Measurements from ENCODE around the gene LAMA1.

LAMA1 gene

DNA sequence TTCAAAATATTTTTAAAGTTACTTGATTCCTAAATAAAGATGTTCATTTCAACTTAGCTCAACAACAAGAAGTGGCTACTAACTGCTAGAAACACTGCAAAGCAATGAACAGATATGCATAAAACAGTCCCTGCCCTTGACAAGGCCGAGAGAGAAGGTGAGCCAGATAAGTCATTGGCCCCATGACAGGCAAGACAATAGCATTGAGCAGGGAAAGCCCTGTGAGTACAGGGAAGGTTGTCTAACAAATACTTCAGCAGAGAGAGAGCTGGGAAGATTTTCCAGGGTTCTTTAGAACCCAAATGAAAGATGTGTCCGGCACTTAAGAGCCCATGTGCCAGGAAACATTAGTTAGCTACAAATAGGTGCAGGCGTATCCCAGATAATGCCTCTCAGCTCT lies 4.7 kb downstream of the LAMA1 start:
- no peak for DNase-seq (ENCODE audit: low spot score)

- no peak for DNase-seq (ENCODE audit: low spot score)
Measured at GRCh38 chr18:7111134-7111533, 6.5 kb downstream of the LAMA1 start.

DNA sequence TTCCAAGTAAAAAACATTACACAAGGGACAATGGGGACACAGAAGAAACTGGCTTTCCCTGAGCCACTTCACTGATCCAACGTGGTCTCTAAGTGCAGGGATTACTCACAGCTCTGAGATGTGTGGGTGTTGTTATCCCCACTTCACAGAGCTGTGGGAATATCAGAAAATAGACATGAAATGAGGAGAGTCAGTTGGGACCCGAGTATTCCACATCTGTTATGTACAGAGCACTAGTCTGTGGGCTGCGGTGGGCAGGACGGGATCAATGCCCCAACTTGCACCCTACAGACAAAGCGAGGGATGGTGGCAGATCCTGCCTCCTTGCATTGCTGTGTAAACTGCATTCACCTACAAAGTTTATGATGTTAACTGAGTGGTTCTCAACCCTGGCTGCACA lies 11.7 kb downstream of the LAMA1 start:
- no peak for DNase-seq (ENCODE audit: low spot score)

DNA sequence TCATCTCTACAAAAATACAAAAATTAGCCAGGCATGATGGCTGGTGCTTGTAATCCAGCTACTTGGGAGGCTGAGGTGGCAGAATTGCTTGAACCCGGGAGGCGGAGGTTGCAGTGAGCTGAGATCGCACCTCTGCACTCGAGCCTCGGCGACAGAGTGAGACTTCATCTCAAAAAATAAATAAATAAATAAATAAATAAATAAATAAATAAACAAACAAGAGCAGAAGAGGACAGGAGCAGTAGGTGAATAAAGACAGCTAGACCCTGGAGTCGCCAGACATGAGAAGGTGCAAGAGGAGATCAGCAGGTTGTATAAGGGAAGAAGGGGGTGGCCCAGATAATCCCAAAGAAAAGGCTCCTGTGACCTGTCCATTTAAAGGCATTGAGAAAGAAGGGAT lies 12.3 kb downstream of the LAMA1 start:
- DNase-seq (ENCODE audit: low spot score): no peak

- DNase-seq (ENCODE audit: low spot score): no peak
Measured at GRCh38 chr18:7104649-7105048, 12.9 kb downstream of the LAMA1 start.

DNA sequence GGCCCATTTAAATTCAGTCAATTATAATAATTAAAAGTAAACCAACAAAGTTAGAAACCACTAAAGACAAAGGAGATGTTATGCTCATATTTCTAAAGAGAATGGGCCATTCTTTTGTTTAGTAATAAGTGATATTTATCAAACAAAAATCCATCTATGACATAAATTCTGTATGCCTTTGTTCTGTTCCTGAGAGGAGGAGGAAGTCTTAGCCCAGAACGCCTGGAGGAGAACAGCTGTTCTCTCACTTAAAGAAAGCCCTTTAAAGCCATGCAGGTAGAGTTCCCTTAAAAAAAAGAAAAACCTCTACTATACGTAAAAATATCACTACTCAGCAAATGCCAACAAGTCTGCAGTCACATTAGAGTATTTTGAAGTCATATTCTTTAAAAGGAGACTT lies 15.5 kb downstream of the LAMA1 start:
- no peak for DNase-seq (ENCODE audit: low spot score)

- no peak for DNase-seq (ENCODE audit: low spot score)
Measured at GRCh38 chr18:7096838-7097237, 20.8 kb downstream of the LAMA1 start.

DNA sequence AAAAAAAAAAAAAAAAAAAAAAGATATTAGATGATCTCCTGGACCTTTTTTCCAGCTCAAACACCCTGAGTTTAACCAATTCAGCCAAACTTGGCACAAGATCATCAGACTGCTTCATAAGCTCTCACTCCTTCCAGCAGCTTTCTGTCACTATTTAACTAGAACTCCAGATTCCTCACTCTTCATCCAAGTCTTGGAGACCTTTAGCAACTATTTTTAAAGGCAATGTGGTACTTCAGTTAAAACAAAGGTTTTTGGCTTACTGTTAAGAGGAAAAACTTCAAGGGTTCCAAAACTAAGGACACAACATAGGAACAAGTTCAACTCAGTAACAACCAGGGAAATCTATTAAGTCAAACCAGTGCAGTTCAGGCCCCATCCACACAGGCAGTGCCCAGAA lies 23.2 kb downstream of the LAMA1 start:
- DNase-seq (ENCODE audit: low spot score): no peak

DNA sequence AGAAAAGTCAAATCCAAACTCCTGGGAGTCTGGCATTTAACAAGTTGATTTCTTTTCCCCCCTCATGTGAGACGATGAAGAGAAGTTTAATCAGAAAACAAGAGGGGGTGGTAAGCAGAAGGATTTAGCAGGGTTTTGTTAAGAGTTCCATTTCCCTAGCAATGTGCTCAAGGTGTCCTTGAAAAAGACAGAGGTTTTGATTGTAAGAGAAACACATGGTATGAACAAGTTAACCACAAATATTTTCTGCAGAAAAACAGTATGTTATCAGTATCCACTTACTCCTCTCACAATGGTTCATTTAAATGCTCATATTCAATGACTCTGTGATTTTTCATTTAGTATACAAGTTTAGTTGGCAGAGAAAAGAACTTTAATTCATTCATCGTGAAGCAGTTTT lies 26.8 kb downstream of the LAMA1 start:
- no peak for DNase-seq (ENCODE audit: low spot score)

GRCh38 chr18:7089369-7089768 lies 28.2 kb downstream of the LAMA1 start:
- no peak for DNase-seq (ENCODE audit: low spot score)

GRCh38 chr18:7084080-7085065 lies 33.2 kb downstream of the LAMA1 start:
- DNase-seq (ENCODE audit: low spot score): no peak

DNA sequence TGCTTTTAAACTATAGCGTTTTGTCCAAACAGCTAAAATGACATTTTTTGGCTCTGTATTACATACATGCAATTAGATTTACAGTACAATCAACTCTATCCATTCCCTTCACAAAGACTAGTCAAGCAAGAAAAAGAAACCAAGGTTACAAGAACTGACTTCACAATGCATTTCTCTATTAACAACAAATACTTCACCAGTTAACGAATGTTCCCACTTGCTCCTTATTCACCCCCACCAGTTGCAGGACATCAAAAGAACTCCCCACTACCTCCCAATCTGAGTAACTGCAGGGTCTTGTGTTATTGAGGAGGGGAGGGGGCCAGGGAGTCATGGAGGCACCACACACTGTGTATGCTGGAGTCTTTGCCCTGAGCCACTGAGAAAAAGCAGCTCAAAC lies 34.9 kb downstream of the LAMA1 start:
- DNase-seq (ENCODE audit: low spot score): no peak

- DNase-seq (ENCODE audit: low spot score): no peak
Measured at GRCh38 chr18:7079231-7079630, 38.4 kb downstream of the LAMA1 start.

DNA sequence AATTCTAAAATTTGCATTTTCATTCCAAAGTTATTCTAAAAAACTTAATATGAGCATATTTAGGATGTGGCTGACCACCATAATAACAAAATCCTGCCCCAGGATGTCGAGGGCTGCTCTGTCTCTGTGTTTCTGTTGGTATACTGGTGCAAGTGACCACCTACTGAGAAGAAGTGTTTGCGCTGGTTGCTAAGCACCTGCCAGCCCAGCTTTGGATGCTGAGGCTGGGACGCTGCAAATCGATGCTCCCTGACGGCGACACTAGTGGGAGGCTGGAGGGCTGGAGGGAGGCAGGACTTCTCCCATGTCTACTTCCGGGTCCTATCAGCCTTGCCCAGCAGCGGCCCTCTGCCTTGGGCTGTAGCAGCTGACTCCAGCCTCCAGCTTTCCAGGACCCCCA lies 45.0 kb downstream of the LAMA1 start:
- no peak for DNase-seq (ENCODE audit: low spot score)

GRCh38 chr18:7071600-7071999 lies 46.0 kb downstream of the LAMA1 start:
- DNase-seq (ENCODE audit: low spot score): no peak

DNA sequence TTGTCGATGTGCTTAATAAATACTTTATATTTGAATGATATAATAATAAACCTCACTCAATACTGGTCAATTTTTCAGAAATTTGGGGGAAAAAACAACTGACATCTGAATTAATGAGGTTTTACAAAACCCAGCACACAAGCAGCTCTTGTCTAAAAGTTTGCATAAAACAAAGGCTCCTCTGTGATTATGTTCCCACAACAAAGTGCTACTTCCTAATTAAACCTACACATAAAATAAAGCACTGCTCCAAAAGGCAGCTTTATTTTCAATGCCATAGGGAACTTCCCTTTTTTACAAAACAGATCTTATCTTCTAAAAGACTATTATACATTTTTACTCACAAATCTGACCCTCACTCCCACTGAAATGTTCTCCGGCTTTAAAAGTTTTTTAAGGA lies 47.1 kb downstream of the LAMA1 start:
- DNase-seq (ENCODE audit: low spot score): no peak

DNA sequence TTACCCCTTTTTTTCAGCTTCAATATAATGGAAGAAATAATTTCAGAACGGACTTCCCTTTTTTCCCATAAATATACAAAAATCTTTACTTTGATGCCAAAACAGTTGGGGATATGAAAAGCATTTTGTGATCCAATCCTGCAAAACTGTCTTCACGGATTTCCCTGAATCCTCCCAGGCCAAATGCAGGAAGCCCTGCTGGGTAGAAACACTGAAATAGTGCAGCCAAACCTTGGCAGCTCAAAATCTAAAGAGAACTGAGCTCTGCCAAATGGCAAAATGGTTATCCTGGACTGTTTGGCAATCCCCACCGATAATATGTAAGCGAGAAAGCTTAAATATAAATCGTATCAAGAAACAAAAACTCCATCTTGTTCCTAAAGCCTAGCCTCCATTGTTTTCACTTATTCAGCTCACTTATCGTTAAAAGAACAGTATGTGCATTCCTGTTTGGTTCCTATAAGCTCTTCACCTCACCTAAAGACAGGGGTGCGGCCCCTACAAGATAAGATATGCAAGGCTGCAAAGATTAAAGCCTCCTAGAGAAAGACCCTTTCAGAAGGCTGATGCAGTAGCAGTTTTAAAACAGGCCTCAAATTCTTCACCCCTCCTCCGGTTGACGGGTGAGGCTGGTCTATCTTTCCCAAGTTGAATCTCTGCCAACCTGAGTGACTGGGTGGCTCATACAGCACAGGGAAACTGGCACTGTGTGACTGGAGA lies 48.6 kb downstream of the LAMA1 start:
- no peak for DNase-seq (ENCODE audit: low spot score)

GRCh38 chr18:7066965-7067555 lies 50.5 kb downstream of the LAMA1 start:
- DNase-seq (ENCODE audit: low spot score): no peak

DNA sequence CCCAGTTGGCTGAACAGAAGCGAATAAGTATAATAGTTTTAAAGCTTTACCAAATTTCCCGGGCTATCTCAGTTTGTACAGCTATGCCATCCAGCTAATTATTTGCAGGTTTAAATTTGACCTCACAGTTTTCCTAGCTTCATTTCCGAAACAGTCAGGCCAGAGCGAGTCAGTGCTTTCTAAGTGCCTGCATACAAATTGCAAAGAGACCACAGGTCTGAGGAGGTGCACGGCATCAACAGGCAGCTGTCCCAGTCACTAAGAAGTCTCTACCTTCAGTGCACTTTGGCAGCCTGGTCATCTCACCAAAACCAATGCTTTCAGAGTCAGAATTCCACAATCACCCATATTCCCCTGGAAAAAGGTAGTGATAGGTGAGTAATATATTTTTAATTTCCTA lies 51.9 kb downstream of the LAMA1 start:
- DNase-seq (ENCODE audit: low spot score): no peak

DNA sequence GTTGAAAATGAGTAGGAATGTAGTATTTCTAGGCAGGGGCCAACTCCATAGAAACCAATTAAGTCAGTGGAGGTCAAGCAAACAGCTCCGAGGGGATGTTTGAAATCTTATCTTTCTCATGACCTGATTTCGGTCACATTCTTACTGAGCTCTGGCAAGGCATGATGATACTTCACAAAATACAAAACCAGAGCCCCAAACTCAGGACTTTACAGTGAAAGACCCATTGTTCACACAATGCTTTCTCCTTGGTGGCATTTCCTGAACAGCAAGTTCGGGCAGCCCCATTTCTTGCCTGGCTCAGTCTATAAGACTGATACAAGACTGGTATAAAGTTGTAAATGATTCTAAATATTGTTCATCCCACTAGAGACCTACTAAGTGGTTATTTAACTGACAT lies 53.3 kb downstream of the LAMA1 start:
- no peak for DNase-seq (ENCODE audit: low spot score)

- no peak for DNase-seq (ENCODE audit: low spot score)
Measured at GRCh38 chr18:7062811-7063210, 54.8 kb downstream of the LAMA1 start.

DNA sequence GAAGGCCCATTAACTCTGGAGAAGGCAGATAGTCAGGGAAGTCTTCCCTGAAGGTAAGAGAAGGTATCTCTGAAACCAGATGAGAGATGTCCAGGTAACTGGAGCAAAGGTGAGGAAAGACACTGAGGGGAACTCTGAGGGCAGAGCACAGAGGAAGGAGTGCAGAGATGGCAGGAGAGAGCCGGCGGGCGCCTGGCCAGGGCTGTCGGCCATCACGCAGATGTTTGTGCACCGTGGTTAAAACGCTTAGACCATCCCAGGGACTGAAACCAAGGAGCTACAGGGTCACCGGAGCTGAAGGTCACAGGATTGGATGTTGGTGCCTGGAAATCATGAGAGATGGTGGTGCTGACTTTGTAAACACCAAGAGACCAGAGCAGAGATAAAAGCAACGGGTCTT lies 55.4 kb downstream of the LAMA1 start:
- DNase-seq (ENCODE audit: low spot score): no peak

GRCh38 chr18:7059276-7059675 lies 58.3 kb downstream of the LAMA1 start:
- no peak for DNase-seq (ENCODE audit: low spot score)
